Stimulated activated CD8-positive, alpha-beta memory T cell treated with anti-CD3 and anti-CD28 coated beads, Interleukin-4, amount 100 ng/mL, for 1 hour (primary cell): ENCODE data around the gene NPAS3.

Experiments
- DNase-seq, 2 donors: peaks; one replicate each; pipeline ENCODE4 v3.0.0-alpha.2; 2020; ENCODE audit warnings: low read depth in 2 of 2, low spot score in 1 of 2

NPAS3 gene

GRCh38 chr14:33505963-33506329 lies 567.3 kb downstream of the NPAS3 start:
- no peak for DNase-seq

GRCh38 chr14:33508126-33509062 lies 569.7 kb downstream of the NPAS3 start:
- no peak for DNase-seq

GRCh38 chr14:33509454-33509853 lies 570.8 kb downstream of the NPAS3 start:
- no peak for DNase-seq

GRCh38 chr14:33510063-33510481 lies 571.4 kb downstream of the NPAS3 start:
- DNase-seq: no peak

- DNase-seq: no peak
Measured at GRCh38 chr14:33510991-33511390, 572.3 kb downstream of the NPAS3 start.

GRCh38 chr14:33511851-33512640 lies 573.4 kb downstream of the NPAS3 start:
- no peak for DNase-seq

- no peak for DNase-seq
Measured at GRCh38 chr14:33515441-33515840, 576.8 kb downstream of the NPAS3 start.

- no peak for DNase-seq
Measured at GRCh38 chr14:33515899-33516298, 577.2 kb downstream of the NPAS3 start.

- DNase-seq: no peak
Measured at GRCh38 chr14:33516898-33517436, 578.3 kb downstream of the NPAS3 start.

GRCh38 chr14:33521192-33521591 lies 582.5 kb downstream of the NPAS3 start:
- DNase-seq: no peak

- DNase-seq: no peak
Measured at GRCh38 chr14:33524244-33524643, 585.6 kb downstream of the NPAS3 start.

- no peak for DNase-seq
Measured at GRCh38 chr14:33525626-33526025, 586.9 kb downstream of the NPAS3 start.

- no peak for DNase-seq
Measured at GRCh38 chr14:33527023-33527634, 588.5 kb downstream of the NPAS3 start.

- no peak for DNase-seq
Measured at GRCh38 chr14:33528655-33529054, 590.0 kb downstream of the NPAS3 start.

- DNase-seq: no peak
Measured at GRCh38 chr14:33529787-33530757, 591.4 kb downstream of the NPAS3 start.

- no peak for DNase-seq
Measured at GRCh38 chr14:33532553-33532952, 593.9 kb downstream of the NPAS3 start.

GRCh38 chr14:33534104-33534503 lies 595.4 kb downstream of the NPAS3 start:
- DNase-seq: no peak

GRCh38 chr14:33534632-33535031 lies 596.0 kb downstream of the NPAS3 start:
- no peak for DNase-seq

GRCh38 chr14:33539918-33540357 lies 601.3 kb downstream of the NPAS3 start:
- DNase-seq: no peak

GRCh38 chr14:33541171-33541570 lies 602.5 kb downstream of the NPAS3 start:
- no peak for DNase-seq
